H1 (cell line): ENCODE data around the gene PRKCA. TPM values are rescaled to one million over a fixed set of nuclear protein-coding genes. Genes with fewer than 3 reads are reported as not detected.

Source experiments
- CTCF ChIA-PET: fragments of 300-600 bp; sonication (Branson Sonifier 250); formaldehyde crosslinking; loops from one replicate; lab custom pipeline; 2021; ENCODE audit not compliant: partially characterized antibody; lab: Charles Lee
- POLR2A ChIA-PET: fragments of 300-600 bp; sonication (Branson Sonifier 250); formaldehyde crosslinking; loops from one replicate; lab custom pipeline; 2021; ENCODE audit warnings: inconsistent platforms; ENCODE audit not compliant: partially characterized antibody; lab: Charles Lee
- DNase-seq, 2 experiments: peaks; one replicate each; pipeline versions ENCODE4 v3.0.0 to v3.0.0-alpha.2; 2010 to 2022; ENCODE audit warnings: low spot score in 2 of 2, low read depth in 1 of 2, mixed read lengths in 1 of 2
- FAIRE-seq: peaks from 2 replicates; lab custom pipeline; 2011; peaks lifted over from hg19 to GRCh38; lab: Jason Lieb, UNC
- H2AFZ ChIP-seq: 2 replicates; pipeline ENCODE4 v1.8.1; 2012; ENCODE audit warnings: low read length, inconsistent platforms
- H2AK5ac ChIP-seq: 2 replicates; pipeline ENCODE4 v1.6.1; 2013; ENCODE audit warnings: low read depth, low read length
- H2BK120ac ChIP-seq: replicated peaks from 2 replicates; pipeline ENCODE3; 2013; ENCODE audit warnings: low read depth, low read length, inconsistent platforms
- H2BK12ac ChIP-seq: 2 replicates; pipeline ENCODE4 v1.6.1; 2013; ENCODE audit warnings: low read depth, low read length
- H2BK15ac ChIP-seq: 2 replicates; pipeline ENCODE4 v1.6.1; 2013; ENCODE audit warnings: low read length
- H2BK20ac ChIP-seq: 2 replicates; pipeline ENCODE4 v1.6.1; 2013; ENCODE audit warnings: low read length
- H2BK5ac ChIP-seq: 2 replicates; pipeline ENCODE4 v1.6.1; 2013; ENCODE audit warnings: low read depth, low read length
- H3K14ac ChIP-seq: 2 replicates; pipeline ENCODE4 v1.6.1; 2013; ENCODE audit warnings: inconsistent platforms; ENCODE audit not compliant: insufficient read length
- H3K18ac ChIP-seq: 2 replicates; pipeline ENCODE4 v1.6.1; 2013; ENCODE audit warnings: low read length; ENCODE audit errors: extremely low read depth
- H3K23ac ChIP-seq: 2 replicates; pipeline ENCODE4 v1.6.1; 2013; ENCODE audit warnings: inconsistent platforms; ENCODE audit not compliant: insufficient read length
- H3K23me2 ChIP-seq: 2 replicates; pipeline ENCODE4 v1.6.1; 2013; ENCODE audit warnings: low read depth, low read length
- H3K27ac ChIP-seq: 2 replicates; pipeline ENCODE4 v1.6.1; 2011; ENCODE audit warnings: low read depth, low read length, inconsistent platforms
- H3K27me3 ChIP-seq, 4 experiments: replicated peaks in 1 of 4; 1 replicate in 1 of 4; 2 replicates in 3 of 4; pipeline versions ENCODE4 v1.6.1 to v1.8.1; 2011 to 2013; ENCODE audit warnings: low read length in 3 of 4, mild to moderate bottlenecking in 3 of 4, inconsistent platforms in 2 of 4, mixed read lengths in 2 of 4, moderate library complexity in 1 of 4; ENCODE audit not compliant: control insufficient read depth in 3 of 4, insufficient read depth in 3 of 4; ENCODE audit errors: extremely low read depth in 1 of 4
- H3K36me3 ChIP-seq, 4 experiments: 2 replicates each; pipeline versions ENCODE4 v1.6.1 to v1.8.1; 2011 to 2013; ENCODE audit warnings: mild to moderate bottlenecking in 4 of 4, low read length in 3 of 4, moderate library complexity in 2 of 4, control low read depth in 1 of 4, inconsistent platforms in 1 of 4; ENCODE audit not compliant: insufficient read depth in 4 of 4, control insufficient read depth in 2 of 4
- H3K4ac ChIP-seq: replicated peaks from 2 replicates; pipeline ENCODE3; 2013; ENCODE audit warnings: low read length, low read depth, mixed read lengths, inconsistent platforms; ENCODE audit not compliant: insufficient read length
- H3K4me1 ChIP-seq, 4 experiments: replicated peaks in 1 of 4; 1 replicate in 1 of 4; 2 replicates in 3 of 4; pipeline versions ENCODE4 v1.6.1 to v1.8.1; 2011 to 2013; ENCODE audit warnings: low read length in 3 of 4, inconsistent platforms in 2 of 4, mixed read lengths in 1 of 4; ENCODE audit not compliant: insufficient read depth in 4 of 4, control insufficient read depth in 3 of 4
- H3K4me2 ChIP-seq, 2 experiments: 2 replicates each; pipeline versions ENCODE4 v1.6.1 to v1.8.1; 2011 to 2013; ENCODE audit warnings: low read depth in 2 of 2, low read length in 2 of 2, control low read depth in 1 of 2, inconsistent platforms in 1 of 2, mild to moderate bottlenecking in 1 of 2; ENCODE audit not compliant: insufficient read depth in 1 of 2
- H3K4me3 ChIP-seq, 4 experiments: fragments of 200-600, 300-600 bp in 1 of 4; sonication (generic), shearing (Covaris generic), sonication (Bioruptor Twin) in 1 of 4; 2 replicates each; pipeline versions ENCODE4 v1.5.1 to v1.8.1; 2011 to 2016; ENCODE audit warnings: low read length in 4 of 4, low read depth in 3 of 4, control low read depth in 2 of 4, inconsistent platforms in 2 of 4, mild to moderate bottlenecking in 2 of 4, mixed read lengths in 1 of 4, moderate library complexity in 1 of 4; ENCODE audit not compliant: insufficient read depth in 2 of 4; ENCODE audit errors: extremely low read depth in 1 of 4
- H3K56ac ChIP-seq: replicated peaks from 2 replicates; pipeline ENCODE3; 2013; ENCODE audit warnings: low read depth, mild to moderate bottlenecking, mixed read lengths, low read length, inconsistent platforms; ENCODE audit not compliant: insufficient read length
- H3K79me1 ChIP-seq: 2 replicates; pipeline ENCODE4 v1.6.1; 2013; ENCODE audit warnings: low read depth, low read length, control low read depth
- H3K79me2 ChIP-seq, 2 experiments: 2 replicates each; pipeline versions ENCODE4 v1.6.1 to v1.8.1; 2012 to 2013; ENCODE audit warnings: low read length in 2 of 2, mild to moderate bottlenecking in 2 of 2, inconsistent platforms in 1 of 2; ENCODE audit not compliant: insufficient read depth in 2 of 2, control insufficient read depth in 1 of 2
- H3K9ac ChIP-seq, 4 experiments: replicated peaks in 1 of 4; 1 replicate in 1 of 4; 2 replicates in 3 of 4; pipeline versions ENCODE4 v1.6.1 to v1.8.1; 2011 to 2013; ENCODE audit warnings: low read depth in 3 of 4, low read length in 3 of 4, control low read depth in 2 of 4, mild to moderate bottlenecking in 2 of 4, moderate library complexity in 2 of 4, inconsistent platforms in 1 of 4; ENCODE audit errors: extremely low read depth in 1 of 4
- H3K9me3 ChIP-seq, 2 experiments: 2 replicates each; pipeline versions ENCODE4 v1.6.1 to v1.8.1; 2012 to 2013; ENCODE audit warnings: mild to moderate bottlenecking in 2 of 2, moderate library complexity in 2 of 2, control low read depth in 1 of 2, inconsistent platforms in 1 of 2, low read depth in 1 of 2, low read length in 1 of 2, mixed read lengths in 1 of 2; ENCODE audit not compliant: insufficient read depth in 2 of 2
- H4K20me1 ChIP-seq, 2 experiments: replicated peaks in 1 of 2; 2 replicates each; pipeline versions ENCODE3 to v1.8.1; 2011 to 2013; ENCODE audit warnings: inconsistent platforms in 2 of 2, low read length in 2 of 2, mild to moderate bottlenecking in 1 of 2; ENCODE audit not compliant: insufficient read depth in 2 of 2, control insufficient read depth in 1 of 2
- H4K5ac ChIP-seq: 2 replicates; pipeline ENCODE4 v1.6.1; 2013; ENCODE audit warnings: low read length, low read depth, mixed read lengths, inconsistent platforms; ENCODE audit not compliant: insufficient read length
- H4K8ac ChIP-seq: 2 replicates; pipeline ENCODE4 v1.8.0; 2013; ENCODE audit warnings: mild to moderate bottlenecking, moderate library complexity, low read length, inconsistent platforms; ENCODE audit not compliant: insufficient read depth; ENCODE audit errors: extremely low read depth
- H4K91ac ChIP-seq: replicated peaks from 2 replicates; pipeline ENCODE3; 2013; ENCODE audit warnings: low read length, mixed read lengths, inconsistent platforms; ENCODE audit not compliant: insufficient read length
- CBX5 ChIP-seq: fragments of 300-800, 300-1000 bp; sonication (generic); IDR thresholded peaks from 2 replicates; pipeline ENCODE4 v1.7.1; 2016; ENCODE audit warnings: antibody characterized with exemption, low read length, low read depth
- CREB1 ChIP-seq: IDR thresholded peaks from 2 replicates; pipeline ENCODE4 v1.6.1; 2012; ENCODE audit warnings: inconsistent platforms
- KDM4A ChIP-seq: IDR thresholded peaks from one replicate; pipeline ENCODE4 v1.7.1; 2012; ENCODE audit warnings: low read depth, mild to moderate bottlenecking, moderate library complexity, low read length, inconsistent platforms; ENCODE audit not compliant: severe bottlenecking
- MAFK ChIP-seq: IDR thresholded peaks from 2 replicates; pipeline ENCODE4 v1.6.1; 2012; ENCODE audit warnings: low read depth, mild to moderate bottlenecking, improper control_type of control experiment, low read length
- NRF1 ChIP-seq: IDR thresholded peaks from 2 replicates; pipeline ENCODE4 v1.6.1; 2011; ENCODE audit warnings: mild to moderate bottlenecking, low read depth, low read length, improper control_type of control experiment
- POU5F1 ChIP-seq: IDR thresholded peaks from 2 replicates; pipeline ENCODE4 v1.6.1; 2011; ENCODE audit warnings: low read depth, mild to moderate bottlenecking, low read length, moderate library complexity
- RXRA ChIP-seq: IDR thresholded peaks from 2 replicates; pipeline ENCODE4 v1.6.1; 2011; ENCODE audit warnings: low read depth, mild to moderate bottlenecking, low read length, moderate library complexity; ENCODE audit not compliant: insufficient read depth
- SAP30 ChIP-seq: fragments of 300-600 bp; sonication (generic); IDR thresholded peaks from 2 replicates; pipeline ENCODE4 v1.7.1; 2012; ENCODE audit warnings: low read length, moderate library complexity, mild to moderate bottlenecking, inconsistent platforms; ENCODE audit not compliant: insufficient read depth, insufficient replicate concordance
- SUZ12 ChIP-seq: fragments of 200-600 bp; sonication (generic); IDR thresholded peaks from 2 replicates; pipeline ENCODE4 v1.6.1; 2012; ENCODE audit warnings: mild to moderate bottlenecking, inconsistent platforms, low read length, moderate library complexity, mixed read lengths
- TBP ChIP-seq: IDR thresholded peaks from 2 replicates; pipeline ENCODE4 v1.6.1; 2011; ENCODE audit warnings: low read depth, low read length, improper control_type of control experiment
- ZNF274 ChIP-seq: IDR thresholded peaks from 2 replicates; pipeline ENCODE4 v1.7.0; 2012; ENCODE audit warnings: low read length, borderline replicate concordance; ENCODE audit errors: extremely low read depth
- whole genome bisulfite sequencing, 2 experiments: shearing (Covaris generic) in 1 of 2; methylation state at CpG; one replicate each; pipeline versions ENCODE4 v1.1.6 to v1.1.7; 2013 to 2015; ENCODE audit warnings: low lambda C conversion rate in 2 of 2, mixed read lengths in 2 of 2, inconsistent platforms in 1 of 2, low coverage in 1 of 2, missing lambda C conversion rate in 1 of 2; ENCODE audit not compliant: insufficient replicate concordance in 2 of 2, insufficient coverage in 1 of 2, insufficient read length in 1 of 2; ENCODE audit errors: extremely low coverage in 1 of 2, missing lambda C conversion rate in 1 of 2; 5-methylcytosine and 5-hydroxymethylcytosine counted together
- polyA plus RNA-seq, 7 experiments: library from polyadenylated mRNA; depleted of rRNA in 3 of 7; stranded (reverse) in 5 of 7; unstranded in 2 of 7; fragments of >200 nt in 5 of 7; fragments of 200-250 nt in 2 of 7; gene quantifications; 1 replicate in 5 of 7; 2 replicates in 1 of 7; 4 replicates in 1 of 7; pipeline versions ENCODE4 v1.2.1 to v1.2.3, GENCODE V29; 2011 to 2013; ENCODE audit warnings: missing spikeins in 2 of 7, mixed read lengths in 2 of 7
- total RNA-seq: library from RNA; stranded (reverse); fragmentation: NEBNext Ultra II Directional; extraction: Animal tissue kit (Norgen Biotek cat#: 25700); gene quantifications from 2 replicates; pipeline ENCODE4 v1.2.1, GENCODE V29; 2021
- TF ChIP-seq, protein P1 (sequence below): IDR thresholded peaks from 2 replicates; pipeline ENCODE4 v1.6.1; 2012; ENCODE audit warnings: inconsistent platforms

Gene PRKCA
- total and polyA plus RNA-seq, 2 of the 8 experiments (the other 6 are each of a cell fraction or from before 2014, with no cell fraction given): 5.8 to 17.8 TPM

DNA sequence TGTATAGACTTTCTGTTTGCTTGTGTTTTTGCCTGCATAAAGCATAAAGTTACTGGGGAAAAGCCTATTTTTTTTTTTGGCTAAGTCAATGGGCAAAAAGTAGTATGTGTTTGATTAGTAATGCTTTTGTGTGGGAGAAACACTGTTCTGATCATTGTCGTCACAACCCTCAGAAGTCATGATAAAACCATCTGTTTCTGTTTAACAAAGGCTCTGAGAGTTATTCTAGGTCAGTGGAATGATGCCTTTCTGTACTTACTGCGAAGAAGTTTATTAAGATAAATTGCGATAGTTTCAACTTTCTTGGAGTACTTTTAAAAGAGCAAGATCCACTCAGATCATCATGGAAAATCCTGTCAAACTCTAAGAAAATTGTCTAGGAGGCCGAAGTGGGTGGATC lies 80.9 kb downstream of the PRKCA start:
- 94% methylated on average over 4 of the region's 4 CpGs; no CpG with 5 or more reads in 1 of the 2 experiments for WGBS, 2 experiments
- Histone ChIP-seq H3K9me3 (no peaks in the 10 kb centered on the region), H3K4me3 (no peak overlapping the region), H2BK20ac (no peak overlapping the region), H2AK5ac (no peak overlapping the region), H2BK15ac (no peak overlapping the region), H3K4ac (no peak overlapping the region), H3K56ac (no peak overlapping the region), H3K27ac (no peak overlapping the region), H2BK12ac (no peak overlapping the region), H4K20me1 (peaks cover 0 to 1% of the 10 kb centered on the region in 2 experiments), H2BK120ac (no peak overlapping the region), H2AFZ (no peak overlapping the region), H3K14ac (no peak overlapping the region), H3K27me3 (no peaks in the 10 kb centered on the region), H3K18ac (no peak overlapping the region), H3K79me1 (no peaks in the 10 kb centered on the region; the same call in 1 of the 2 replicates), H3K4me1 (peaks cover 2 to 9% (median 5%) of the 10 kb centered on the region in 4 experiments; a peak in 5 of 7 replicates), H2BK5ac (no peak overlapping the region), H3K4me2 (no peak overlapping the region), H4K91ac (no peak overlapping the region), H3K23ac (no peak overlapping the region), H3K9ac (no peak overlapping the region), H4K5ac (no peak overlapping the region), H3K36me3 (no peaks in the 10 kb centered on the region), H3K79me2 (peaks cover 0 to 8% of the 10 kb centered on the region in 2 experiments; a peak in 2 of 4 replicates), H4K8ac (no peak overlapping the region), H3K23me2 (no peaks in the 10 kb centered on the region)
- ChIA-PET CTCF (interaction anchor here (0.7 kb wide), 1 partner anchor 120 kb away, joined by 3 read pairs; no protein-coding TSS in a partner anchor), POLR2A (no interaction called here)
- FAIRE-seq: no peak
- TF ChIP-seq POU5F1 (no peak), MAFK (no peak), SUZ12 (no peak), CBX5 (no peak), SAP30 (no peak), RXRA (no peak), ZNF274 (no peak), TBP (no peak), CREB1 (no peak), NRF1 (no peak), KDM4A (no peak)
- TF ChIP-seq, protein P1, sequence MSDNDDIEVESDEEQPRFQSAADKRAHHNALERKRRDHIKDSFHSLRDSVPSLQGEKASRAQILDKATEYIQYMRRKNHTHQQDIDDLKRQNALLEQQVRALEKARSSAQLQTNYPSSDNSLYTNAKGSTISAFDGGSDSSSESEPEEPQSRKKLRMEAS: no peak
- DNase-seq: no peak
